ENCODE results near the gene APEH.

DNA sequence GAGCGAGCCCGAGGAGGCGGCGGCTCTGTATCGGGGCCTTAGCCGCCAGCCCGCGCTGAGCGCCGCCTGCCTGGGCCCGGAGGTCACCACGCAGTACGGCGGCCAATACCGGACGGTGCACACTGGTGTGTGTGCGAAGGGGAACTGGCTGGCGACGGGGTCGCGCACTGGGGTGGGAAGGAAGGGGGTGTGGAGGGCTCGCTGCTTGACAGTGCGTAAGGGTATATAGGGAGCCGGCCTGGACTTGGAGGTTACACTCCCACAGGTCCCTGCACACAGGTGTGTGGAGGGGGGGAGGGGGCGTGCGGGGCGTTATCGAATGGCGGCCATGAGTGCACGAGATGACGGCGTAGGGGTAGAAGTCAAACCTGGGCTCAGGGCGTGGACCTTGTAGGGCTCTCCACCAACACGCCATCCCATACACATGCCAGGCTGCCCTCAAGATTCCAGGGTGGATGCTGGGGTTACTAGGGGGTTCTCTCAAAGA, 389 bp downstream of the APEH start:
- TF ChIP-seq, protein P1, sequence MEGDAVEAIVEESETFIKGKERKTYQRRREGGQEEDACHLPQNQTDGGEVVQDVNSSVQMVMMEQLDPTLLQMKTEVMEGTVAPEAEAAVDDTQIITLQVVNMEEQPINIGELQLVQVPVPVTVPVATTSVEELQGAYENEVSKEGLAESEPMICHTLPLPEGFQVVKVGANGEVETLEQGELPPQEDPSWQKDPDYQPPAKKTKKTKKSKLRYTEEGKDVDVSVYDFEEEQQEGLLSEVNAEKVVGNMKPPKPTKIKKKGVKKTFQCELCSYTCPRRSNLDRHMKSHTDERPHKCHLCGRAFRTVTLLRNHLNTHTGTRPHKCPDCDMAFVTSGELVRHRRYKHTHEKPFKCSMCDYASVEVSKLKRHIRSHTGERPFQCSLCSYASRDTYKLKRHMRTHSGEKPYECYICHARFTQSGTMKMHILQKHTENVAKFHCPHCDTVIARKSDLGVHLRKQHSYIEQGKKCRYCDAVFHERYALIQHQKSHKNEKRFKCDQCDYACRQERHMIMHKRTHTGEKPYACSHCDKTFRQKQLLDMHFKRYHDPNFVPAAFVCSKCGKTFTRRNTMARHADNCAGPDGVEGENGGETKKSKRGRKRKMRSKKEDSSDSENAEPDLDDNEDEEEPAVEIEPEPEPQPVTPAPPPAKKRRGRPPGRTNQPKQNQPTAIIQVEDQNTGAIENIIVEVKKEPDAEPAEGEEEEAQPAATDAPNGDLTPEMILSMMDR (IDR thresholded peaks at IDR 0.05): no peak
- TF ChIP-seq POLR2A (IDR thresholded peaks at IDR 0.05) (no peak), POLR2AphosphoS5 (IDR thresholded peaks at IDR 0.05) (no peak)

Data from transverse colon (tissue), 4 donors.